Adrenal gland (tissue), 5 donors: ENCODE results near the gene RGS3.

Experiments used
- CTCF ChIP-seq, 6 experiments: fragments of 450-650 bp in 4 of 6; fragments of 200-600 bp in 2 of 6; sonication (generic) in 1 of 6; IDR thresholded peaks; 1 replicate in 5 of 6; 2 replicates in 1 of 6; pipeline versions ENCODE4 v1.5.1 to v1.8.0; 2016 to 2021; ENCODE audit warnings: antibody characterized with exemption in 6 of 6, mild to moderate bottlenecking in 2 of 6, moderate library complexity in 1 of 6
- POLR2A ChIP-seq, 2 donors: fragments of 450-650 bp; IDR thresholded peaks; one replicate each; pipeline ENCODE4 v1.6.1; 2017; ENCODE audit warnings: antibody characterized with exemption in 2 of 2, mild to moderate bottlenecking in 2 of 2, moderate library complexity in 1 of 2
- donor health status: DM: no; HTN: no; CAD: no.

DNA sequence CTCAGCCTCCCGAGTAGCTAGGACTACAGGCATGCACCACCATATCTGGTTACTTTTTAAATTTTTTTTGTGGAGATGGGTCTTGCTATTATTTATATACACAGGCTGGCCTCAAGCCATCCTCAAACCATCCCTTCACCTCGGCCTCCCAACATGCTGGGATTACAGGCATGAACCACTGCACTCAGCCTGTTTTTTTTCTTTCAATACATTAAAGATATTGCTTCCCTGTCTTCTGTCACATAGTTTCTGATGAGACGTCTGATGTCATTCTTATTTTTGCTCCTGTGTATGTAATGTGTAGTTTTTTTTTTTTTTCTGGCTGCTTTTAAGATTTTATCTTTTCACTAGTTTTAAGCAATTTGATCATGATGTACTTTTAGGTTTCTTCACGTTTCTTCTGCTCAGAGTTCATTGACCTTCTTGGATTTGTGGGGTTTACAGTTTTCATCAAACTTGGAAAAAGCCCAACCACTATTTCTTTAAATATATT, 11.4 kb upstream of the RGS3 start:
- TF ChIP-seq CTCF (IDR thresholded peaks at IDR 0.05) (no peak), POLR2A (IDR thresholded peaks at IDR 0.05) (no peak)
